GM10266 (cell line): ENCODE measurements around the gene ADAMTS10.

ENCODE experiments used
- DNase-seq: peaks from one replicate; pipeline ENCODE4 v3.0.0; 2012; ENCODE audit errors: extremely low spot score
- TF ChIP-seq, protein P1 (sequence below): IDR thresholded peaks from 2 replicates; pipeline ENCODE4 v1.5.1; 2012; ENCODE audit warnings: mild to moderate bottlenecking, low read depth; ENCODE audit not compliant: control insufficient read depth, insufficient read depth; ENCODE audit errors: missing control alignments

ADAMTS10 gene

DNA sequence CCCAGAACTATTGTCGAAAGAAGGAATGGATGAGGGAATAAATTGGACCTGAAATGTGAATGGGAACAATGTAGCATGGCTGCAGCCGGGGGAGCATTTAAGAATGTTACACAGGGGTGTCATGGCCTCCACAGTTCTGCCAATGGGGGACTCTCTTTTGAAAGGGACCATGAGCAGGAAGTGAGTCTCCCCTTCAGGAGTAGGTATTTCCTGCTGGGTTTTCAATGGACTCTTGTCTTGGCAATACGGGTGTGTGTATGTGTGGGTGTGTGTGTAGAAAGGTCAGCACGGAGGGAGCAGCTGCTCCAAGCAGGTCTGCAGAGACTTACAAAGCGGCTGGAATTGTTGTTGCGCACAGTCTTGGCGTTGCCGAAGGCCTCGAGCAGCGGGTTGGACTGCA is 57.7 kb downstream of the ADAMTS10 start:
- no peak for DNase-seq
- TF ChIP-seq, protein P1, sequence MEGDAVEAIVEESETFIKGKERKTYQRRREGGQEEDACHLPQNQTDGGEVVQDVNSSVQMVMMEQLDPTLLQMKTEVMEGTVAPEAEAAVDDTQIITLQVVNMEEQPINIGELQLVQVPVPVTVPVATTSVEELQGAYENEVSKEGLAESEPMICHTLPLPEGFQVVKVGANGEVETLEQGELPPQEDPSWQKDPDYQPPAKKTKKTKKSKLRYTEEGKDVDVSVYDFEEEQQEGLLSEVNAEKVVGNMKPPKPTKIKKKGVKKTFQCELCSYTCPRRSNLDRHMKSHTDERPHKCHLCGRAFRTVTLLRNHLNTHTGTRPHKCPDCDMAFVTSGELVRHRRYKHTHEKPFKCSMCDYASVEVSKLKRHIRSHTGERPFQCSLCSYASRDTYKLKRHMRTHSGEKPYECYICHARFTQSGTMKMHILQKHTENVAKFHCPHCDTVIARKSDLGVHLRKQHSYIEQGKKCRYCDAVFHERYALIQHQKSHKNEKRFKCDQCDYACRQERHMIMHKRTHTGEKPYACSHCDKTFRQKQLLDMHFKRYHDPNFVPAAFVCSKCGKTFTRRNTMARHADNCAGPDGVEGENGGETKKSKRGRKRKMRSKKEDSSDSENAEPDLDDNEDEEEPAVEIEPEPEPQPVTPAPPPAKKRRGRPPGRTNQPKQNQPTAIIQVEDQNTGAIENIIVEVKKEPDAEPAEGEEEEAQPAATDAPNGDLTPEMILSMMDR = no peak

DNA sequence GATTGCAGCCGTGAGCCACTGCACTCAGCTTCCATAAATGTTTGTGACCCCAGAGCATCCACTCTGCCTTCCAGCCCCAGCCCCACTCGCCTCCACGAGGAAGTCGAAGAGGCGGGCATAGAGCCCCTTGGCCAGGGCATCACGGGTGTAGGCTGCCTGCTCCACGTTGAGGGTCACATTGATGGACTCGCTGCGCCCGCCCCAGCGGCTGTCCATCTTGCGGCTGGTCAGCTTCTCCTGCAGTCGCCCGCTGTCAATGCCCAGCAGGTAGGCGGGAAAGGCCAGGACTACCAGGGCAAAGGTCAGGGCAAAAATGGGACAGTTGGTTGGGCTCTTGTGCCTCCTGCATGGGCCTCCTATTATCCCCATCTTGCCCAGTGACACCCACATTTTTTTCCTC is 60.4 kb downstream of the ADAMTS10 start:
- no peak for DNase-seq
- TF ChIP-seq, protein P1 = no peak

DNA sequence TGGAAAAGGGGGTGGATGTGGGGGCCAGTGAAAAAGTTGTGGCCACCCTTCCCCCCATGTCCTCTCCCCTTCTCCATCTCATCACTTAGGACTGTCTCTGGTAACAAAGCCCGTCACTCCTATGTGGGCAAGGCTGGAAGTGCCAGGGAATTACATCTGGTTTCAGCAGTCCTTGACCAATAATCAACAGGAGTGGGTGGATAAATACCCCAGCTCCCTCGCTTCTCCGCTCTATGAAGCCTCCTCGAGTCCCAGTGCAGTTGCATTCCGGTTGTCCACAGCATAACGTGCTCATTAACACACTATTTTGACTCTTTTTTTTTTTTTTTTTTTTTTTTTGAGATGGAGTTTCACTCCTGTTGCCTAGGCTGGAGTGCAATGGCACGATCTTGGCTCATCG is 64.8 kb downstream of the ADAMTS10 start:
- TF ChIP-seq, protein P1 = no peak
- DNase-seq = no peak

DNA sequence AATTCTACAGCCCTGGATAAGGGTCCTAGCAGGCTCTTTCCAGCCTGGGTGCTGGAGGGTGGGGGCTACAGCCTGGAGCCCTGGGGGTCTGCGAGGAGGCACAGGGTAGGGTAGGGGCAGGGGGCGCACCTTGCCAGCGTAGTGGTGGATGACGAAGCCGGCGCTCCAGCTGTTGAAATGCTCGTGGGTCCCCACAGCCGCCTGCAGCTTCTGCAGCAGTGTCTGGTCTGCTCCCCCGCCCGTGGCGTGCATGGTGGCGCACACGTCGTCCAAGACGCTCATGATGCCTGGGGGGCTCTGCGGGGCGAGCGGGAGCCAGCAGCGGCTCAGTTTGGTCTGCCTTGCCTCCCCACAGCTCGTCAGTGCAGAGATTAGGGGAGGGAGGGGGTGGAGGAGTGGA is 66.3 kb downstream of the ADAMTS10 start:
- DNase-seq = no peak
- TF ChIP-seq, protein P1 = no peak

DNA sequence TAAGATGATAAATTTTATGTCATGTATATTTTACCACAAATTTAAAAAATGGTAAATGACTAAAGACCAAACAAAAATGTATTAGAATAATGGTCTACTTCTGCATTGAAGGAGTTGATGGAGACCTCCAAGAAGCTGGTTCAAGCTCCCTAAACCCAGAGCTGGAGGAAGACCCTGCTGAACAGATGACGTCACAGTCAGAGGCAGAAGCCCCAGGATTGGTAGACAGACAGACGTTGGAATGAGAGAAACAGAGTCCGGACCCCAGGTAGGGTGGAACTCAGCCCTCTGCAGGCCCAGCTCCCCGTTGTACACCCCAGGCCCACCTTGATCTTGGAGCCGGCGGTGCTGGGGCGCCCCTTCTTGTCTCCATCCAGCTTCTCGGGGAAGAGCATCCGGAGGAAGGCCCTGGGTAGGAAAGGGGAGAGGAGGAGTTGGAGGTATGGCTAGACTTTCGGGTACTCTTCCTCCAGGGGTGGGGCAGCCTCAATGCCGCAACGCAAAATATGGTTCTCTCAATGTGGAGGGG is 70.8 kb downstream of the ADAMTS10 start:
- no peak for DNase-seq
- TF ChIP-seq, protein P1 = no peak

DNA sequence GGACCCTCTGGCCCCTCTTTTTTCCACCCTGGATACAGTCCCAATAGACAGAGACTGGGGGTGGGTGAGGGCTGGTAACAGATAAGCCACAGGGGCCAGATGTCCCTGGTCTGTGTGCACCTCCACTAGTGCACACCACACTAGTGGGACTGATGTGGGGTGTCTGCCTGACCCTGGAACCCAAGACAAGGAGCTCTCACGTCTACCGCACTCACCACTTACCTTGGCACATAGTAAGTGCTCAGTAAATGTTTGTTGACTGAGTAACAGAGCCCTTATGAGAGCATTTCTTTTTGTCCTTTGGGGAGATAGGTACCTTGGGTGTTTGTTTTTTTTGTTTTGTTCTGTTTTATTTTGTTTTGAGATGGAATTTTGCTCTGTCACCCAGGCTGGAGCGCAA is 73.4 kb downstream of the ADAMTS10 start:
- TF ChIP-seq, protein P1 = no peak
- no peak for DNase-seq

DNA sequence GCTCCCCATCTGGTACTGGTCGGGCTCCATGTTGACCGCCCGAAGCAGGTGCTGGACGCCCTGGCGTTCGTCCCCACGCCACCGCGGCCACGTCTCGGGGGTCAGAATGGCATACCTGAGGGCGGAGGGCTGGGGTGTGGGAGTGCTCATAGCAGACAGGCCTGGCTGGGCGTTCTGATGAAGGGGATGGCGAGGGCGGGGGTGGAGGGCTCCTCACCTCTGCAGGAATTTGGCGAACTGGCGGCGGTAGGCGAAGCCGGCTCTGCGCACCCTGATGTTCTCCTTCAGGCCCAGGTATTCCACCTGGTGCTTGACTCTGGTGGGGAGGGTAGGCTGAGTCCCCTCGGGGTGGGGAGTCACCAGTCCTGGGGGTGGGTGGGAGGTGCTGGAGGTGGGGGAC is 74.2 kb downstream of the ADAMTS10 start:
- DNase-seq = no peak
- TF ChIP-seq, protein P1 = no peak
